Esophagus muscularis mucosa (tissue), 4 donors: ENCODE measurements around the gene ZNF675.

Experiments
- CTCF ChIP-seq, 3 experiments: fragments of 200-600 bp in 2 of 3; fragments of 450-650 bp in 1 of 3; sonication (generic) in 2 of 3; IDR thresholded peaks; one replicate each; pipeline ENCODE4 v1.5.1; 2017 to 2019; ENCODE audit warnings: antibody characterized with exemption in 3 of 3, mild to moderate bottlenecking in 2 of 3, moderate library complexity in 1 of 3
- EP300 ChIP-seq: sonication (generic); formaldehyde crosslinking; IDR thresholded peaks from one replicate; pipeline ENCODE4 v1.6.1; 2017; ENCODE audit warnings: antibody characterized with exemption
- POLR2A ChIP-seq: fragments of 450-650 bp; IDR thresholded peaks from one replicate; pipeline ENCODE4 v1.6.1; 2017; ENCODE audit warnings: antibody characterized with exemption, moderate library complexity, mild to moderate bottlenecking, low read depth
- POLR2AphosphoS5 ChIP-seq, 2 donors: sonication (generic); formaldehyde crosslinking; IDR thresholded peaks; one replicate each; pipeline ENCODE4 v1.6.1; 2017; ENCODE audit warnings: antibody characterized with exemption in 2 of 2

- no peak for TF ChIP-seq CTCF (IDR thresholded peaks at IDR 0.05)
- no peak for TF ChIP-seq POLR2A
- TF ChIP-seq POLR2AphosphoS5 (IDR thresholded peaks at IDR 0.05): no peak
- TF ChIP-seq EP300: no peak
Observed at GRCh38 chr19:23718802-23719201, 31.8 kb upstream of the ZNF675 start.
